Right hindlimb (tissue), 1 donor: ENCODE measurements around the gene KDELR3.

Experiments
- DNase-seq: peaks from one replicate; pipeline ENCODE4 v3.0.0-alpha.2; 2018

KDELR3 gene

DNA sequence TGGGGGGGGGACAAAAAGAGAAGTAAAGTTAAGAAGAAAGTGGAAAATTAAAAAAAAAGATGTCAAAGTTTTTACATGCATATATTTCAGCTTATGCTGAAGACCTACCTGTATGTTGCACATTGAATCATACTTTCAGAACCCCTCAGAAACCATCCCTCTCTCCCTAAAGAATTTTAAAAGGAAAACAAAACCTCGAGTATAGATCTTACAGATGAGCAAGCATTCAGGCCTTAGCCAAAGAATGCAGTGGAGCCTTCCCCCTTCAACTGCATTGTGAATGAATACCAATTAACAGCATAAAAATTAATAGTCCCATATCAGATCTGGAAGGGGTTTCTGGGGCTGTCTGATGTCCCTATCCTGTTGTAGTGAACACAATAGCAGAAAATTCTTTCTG lies 16.3 kb downstream of the KDELR3 start:
- DNase-seq, result no peak

GRCh38 chr22:38485783-38486182 lies 17.9 kb downstream of the KDELR3 start:
- DNase-seq, result no peak

- no peak for DNase-seq
Observed at GRCh38 chr22:38487946-38488345, 20.1 kb downstream of the KDELR3 start.

- no peak for DNase-seq
Observed at GRCh38 chr22:38489142-38489541, 21.2 kb downstream of the KDELR3 start.

DNA sequence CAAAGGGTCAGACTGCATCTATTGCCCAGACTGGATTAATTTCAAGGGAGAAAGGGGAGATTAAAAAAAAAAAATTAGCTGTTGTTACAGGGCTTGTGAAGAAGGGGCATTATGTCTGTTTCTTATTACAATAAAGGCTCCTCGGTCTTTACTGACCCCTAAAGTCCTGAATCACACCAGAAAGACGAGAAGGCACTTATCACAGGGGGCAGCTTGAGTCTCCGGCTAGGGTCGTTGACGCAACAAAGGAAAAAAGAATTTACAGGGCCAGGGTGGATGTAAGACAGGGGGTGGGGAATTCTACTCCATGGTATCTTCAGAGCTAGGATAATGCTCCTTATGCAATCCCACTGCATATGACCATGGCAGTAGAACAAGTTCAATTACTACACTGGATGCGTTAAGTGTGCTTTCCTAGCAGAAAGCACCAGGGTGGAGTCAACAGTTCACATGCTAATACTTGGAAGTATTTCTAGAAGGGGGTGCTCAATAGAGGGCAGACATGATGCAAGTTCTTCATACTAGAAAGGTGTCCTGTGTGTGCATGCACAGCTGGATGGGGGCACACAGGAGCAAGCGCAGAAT lies 21.8 kb downstream of the KDELR3 start:
- DNase-seq, result no peak

DNA sequence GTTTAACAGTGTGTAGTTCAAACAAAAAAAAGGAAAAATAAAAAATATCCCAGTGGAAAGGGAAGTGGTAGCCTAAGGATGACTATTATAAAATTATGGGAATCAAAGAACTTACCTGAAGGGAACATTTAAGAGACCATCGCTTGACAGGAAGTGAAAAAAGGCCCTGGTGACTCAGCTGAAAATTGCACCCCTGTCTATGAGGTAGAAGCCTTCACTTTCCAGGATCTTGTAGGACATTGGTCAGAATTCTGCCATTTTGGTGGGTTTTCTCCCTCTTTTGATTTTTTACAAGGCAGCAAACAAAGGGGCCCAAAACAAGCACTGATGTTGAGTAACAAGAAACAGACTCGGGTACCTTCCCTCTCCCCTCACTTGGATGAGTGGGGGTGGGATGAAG lies 22.6 kb downstream of the KDELR3 start:
- DNase-seq, result no peak

DNA sequence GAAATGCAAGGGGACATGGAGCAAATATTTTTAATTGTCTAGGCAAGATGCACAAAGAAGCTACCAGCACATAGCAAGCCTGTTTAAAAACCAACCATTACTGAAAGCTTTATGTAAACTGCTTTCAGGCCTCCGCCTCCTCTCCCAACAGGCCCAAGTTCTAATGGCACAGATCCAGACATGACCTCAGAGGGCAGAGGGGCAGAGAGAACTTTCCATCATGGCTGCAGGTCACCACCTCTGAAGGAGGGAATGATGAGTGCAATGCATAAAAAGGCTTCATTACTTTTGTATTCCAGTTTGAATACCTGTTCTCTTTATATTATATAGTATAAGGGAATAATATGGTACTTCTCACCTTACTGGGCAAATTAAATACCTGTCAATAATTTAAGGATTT lies 23.0 kb downstream of the KDELR3 start:
- DNase-seq, result no peak

DNA sequence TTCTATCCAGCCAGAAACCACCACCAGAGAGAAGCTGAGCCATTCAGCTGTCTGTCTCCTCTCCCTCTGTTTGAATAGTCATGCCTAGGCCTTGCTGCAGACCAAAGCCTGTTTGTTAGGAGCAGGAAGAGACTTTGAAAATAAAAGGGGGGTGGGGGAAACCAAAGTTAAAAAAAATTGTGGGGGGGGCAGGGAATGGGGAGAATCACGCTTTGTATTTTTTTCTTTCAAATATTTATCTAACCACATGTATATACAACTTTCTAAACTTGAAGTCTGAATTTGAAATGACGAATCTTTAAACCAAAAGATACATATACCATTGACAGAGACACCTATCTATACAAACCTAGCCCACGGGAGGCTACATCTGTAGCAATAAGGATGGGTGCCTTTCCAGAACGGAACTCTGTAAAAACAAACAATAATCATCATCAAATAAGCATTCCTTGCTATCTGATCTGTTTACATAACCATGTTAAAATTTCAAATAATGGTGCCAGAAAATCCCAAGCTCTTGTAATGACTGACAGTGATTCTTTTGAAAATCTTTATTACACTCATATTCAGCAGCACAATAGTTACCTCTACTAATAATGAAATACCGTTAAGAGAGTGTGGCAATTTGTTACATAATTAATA lies 23.9 kb downstream of the KDELR3 start:
- no peak for DNase-seq

- DNase-seq, result no peak
Observed at GRCh38 chr22:38494498-38494897, 26.6 kb downstream of the KDELR3 start.

DNA sequence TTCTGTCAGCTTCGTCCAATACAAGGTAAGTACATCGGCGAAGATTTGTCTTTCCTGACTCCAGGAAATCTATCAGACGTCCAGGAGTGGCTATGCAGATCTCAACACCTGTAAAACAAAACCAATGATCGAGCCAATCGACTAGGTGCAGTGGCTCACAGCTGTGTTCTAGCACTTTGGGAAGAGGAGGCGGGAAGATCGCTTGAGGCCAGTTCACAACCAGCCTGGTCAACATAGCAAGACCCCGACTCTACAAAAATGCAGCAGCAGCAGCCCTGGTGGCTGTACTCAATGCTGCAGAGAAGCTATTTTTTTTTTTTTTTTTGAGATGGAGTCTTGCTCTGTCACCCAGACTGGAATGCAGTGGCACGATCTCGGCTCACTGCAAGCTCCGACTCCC lies 27.0 kb downstream of the KDELR3 start:
- DNase-seq, result no peak

DNA sequence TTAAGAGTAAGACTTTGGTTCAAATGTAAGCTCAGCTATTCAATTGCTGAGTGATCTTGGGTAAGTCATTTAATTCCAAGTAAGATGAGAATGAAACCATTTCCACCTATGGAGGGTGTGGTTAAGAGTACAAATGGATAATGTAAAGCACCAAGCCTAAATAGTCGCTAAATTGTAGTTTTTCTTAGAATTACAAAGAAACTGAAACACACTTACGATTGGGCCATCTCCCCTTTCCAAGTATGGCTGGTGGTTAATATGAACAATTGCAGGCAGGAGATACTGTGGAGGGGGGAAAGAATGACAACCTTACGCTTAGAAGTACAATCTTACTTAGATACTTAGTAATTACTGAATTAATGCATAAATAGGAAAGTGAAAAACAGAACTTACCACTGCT lies 30.0 kb downstream of the KDELR3 start:
- no peak for DNase-seq

DNA sequence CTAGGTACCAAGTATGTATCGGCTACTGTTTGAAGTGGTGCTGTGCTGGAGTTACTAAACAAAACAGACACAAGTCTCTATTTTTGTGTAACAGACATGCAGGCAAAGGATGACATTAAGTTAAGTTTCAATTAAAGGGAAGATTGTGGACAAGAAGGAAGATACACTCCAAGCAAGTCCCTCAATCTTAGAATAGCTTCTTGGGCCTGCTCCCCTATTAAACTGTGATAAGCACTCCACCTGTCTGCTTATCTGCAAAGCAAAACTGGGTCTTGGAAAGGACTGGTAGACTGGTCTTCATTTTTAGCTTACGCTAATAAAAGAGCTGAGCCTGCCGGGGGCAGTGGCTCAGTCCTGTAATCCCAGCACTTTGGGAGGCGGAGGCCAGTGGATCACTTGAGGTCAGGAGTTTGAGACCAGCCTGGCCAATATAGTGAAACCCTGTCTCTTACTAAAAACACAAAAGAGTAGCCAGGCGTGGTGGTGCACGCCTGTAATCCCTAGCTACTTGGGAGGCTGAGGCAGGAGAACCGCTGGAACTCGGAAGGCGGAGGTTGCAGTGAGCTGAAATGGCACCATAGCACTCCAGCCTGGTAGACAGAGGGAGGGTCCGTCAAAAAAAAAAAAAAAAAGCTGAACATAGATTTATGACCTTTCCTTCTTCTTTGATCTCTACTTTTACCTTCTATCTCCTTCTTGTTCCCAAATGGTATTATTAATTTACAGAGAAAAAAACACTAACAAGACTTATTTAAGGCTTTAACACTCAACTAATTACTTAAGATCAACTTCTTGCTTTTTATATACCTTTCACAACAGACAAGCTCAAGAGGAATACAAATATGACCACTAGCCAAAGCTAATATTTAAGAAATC lies 34.1 kb downstream of the KDELR3 start:
- no peak for DNase-seq

DNA sequence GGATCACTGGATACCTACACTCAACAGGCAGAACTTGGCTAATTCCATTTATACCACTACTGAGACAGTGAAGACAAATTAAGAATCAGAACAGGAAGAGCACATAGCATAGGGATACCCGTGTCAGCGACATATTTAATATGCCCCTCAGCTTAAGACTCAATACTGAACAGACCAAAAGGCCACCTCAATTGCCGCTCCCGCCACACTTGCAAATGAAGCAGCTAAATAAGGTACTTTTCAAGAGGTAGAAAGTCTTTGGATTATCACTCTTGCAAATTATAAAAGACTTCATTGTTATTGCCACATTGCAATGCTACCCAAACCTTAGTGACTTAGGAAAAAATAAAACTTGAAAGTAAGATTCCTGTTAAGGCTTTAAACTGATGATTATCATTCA lies 35.1 kb downstream of the KDELR3 start:
- DNase-seq, result no peak

DNA sequence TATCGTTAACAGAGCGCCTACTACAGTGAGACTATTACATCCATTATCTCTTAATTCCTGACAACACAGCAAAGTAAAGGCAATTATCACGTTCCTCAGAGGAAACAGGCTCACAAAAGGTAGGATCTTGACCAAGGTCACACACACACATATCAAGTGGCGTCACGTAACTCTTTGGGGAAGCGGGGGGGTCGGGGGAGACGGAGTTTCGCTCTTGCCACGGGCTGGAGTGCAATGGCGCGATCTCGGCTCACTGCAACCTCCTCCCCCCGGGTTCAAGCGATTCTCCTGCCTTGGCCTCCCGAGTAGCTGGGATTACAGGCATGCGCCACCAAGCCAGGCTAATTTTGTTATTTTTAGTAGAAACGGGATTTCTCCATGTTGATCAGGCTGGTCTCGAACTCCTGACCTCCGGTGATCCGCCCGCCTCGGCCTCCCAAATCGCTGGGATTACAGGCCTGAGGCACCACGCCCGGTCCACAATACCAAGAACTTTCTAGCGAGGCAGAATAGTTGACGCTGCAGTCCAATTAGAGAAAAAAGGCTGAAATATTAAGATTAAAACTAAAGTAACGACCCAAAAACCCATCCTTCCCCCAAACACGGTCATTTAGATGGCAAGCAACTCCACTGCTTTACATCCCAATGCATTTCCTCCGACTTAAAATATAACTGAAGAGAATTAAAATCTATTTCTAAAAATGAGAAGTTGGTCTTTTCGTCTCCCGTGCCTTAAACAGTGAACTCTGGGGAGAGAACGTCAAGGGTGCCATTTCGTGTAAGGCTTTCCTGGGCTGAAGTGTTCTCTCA lies 37.0 kb downstream of the KDELR3 start:
- peak; percentile 46 for DNase-seq

- DNase-seq, result peak; percentile 83
Observed at GRCh38 chr22:38505541-38506117, 37.7 kb downstream of the KDELR3 start.

DNA sequence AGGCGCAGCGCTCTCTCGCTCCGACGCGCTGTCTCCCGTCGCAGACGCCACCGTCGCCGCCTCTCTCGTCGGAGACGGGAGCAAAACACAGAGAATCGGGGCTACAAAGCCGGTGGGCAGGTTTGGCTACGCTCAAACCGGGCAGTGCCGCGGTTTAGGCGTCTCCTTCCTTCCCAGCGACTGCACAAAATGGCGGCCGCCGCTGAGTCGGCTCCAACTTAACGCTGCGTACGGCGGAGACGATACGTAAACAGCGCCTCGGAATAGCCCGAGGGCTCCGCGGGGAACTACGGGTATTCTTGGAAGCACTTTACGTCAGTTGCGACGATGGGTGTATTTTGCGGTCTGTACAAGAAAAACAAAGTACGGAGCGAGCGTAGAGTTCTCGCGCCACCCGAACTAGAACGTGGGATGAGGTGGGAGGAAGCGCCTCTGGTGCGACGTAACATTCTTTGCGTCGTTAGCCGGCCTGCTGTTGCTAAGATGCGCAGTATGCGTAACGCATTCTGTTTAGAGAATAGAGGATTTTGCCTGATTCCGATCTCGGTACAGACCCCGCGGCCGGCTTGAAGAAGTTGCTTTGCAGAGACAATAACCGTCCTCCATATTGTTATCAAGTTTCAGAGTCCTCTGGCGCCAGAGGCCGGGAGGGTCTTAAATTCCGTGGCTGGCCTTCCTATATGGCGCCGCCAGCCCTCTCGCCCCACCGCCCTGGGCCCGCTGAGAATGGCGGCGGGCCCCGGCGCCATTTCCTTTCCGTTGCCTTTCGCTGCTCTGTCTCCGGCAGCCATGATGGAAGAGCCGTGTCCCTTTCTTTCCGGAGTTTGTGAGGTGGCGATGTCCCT lies 38.4 kb downstream of the KDELR3 start, which contains the start of gene DDX17:
DDX17 (minus strand) TSS at position 194 of the 845 bp plus-strand sequence.
- peak; percentile 97 for DNase-seq

- no peak for DNase-seq
Observed at GRCh38 chr22:38510416-38510970, 42.6 kb downstream of the KDELR3 start.

- no peak for DNase-seq
Observed at GRCh38 chr22:38513063-38513462, 45.2 kb downstream of the KDELR3 start.

DNA sequence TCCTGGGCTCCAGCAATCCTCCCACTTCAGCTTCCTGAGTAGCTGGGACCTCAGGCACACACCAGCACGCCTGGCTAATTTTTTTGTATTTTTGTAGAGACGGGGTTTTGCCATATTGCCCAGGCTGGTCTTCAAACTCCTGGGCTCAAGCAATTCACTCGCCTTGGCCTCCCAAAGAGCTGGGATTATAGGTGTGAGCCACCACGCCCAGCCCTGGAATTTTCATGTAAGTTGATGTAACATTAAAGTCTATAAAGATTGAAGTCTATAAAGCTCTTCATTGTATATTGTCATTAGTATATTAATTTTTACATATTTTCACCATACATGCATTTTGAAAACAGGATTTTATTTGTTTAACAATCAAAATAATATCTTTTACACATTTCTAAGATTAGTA lies 50.7 kb downstream of the KDELR3 start:
- no peak for DNase-seq

DNA sequence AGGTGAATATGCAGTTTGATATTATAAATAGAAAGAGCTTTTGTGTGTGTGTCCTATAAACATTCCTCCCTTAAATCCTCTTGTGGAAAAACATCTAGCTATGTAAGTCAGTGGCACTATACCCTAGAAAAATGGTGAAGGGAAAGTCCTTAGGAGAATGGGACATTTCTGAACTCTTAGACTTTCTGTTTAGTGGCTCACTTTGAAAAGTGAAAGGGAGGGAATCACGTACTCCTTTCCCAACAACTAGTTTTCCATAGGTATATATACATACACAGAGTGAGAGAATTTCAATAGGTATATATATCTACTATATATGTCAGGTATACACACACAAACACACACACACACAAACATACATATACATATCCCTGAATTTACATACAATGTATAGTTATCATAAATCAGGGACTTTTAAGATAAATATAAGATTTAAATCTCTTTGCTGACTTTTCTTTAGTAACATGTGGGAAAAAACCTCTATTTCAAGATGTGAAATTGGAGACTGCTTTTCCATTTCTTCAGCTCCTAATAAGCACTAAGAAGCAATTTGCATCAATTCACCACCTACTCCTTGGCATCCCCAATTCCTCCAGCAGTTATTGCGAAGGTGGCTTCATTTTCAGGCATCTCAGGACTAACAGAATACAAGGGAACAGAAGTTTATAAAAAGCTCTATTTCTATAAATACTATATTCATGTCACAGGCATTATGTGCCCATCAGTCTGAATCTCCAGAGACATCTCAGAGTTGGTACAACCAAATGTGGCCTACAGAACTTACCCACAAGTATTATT lies 51.8 kb downstream of the KDELR3 start:
- DNase-seq, result no peak

DNA sequence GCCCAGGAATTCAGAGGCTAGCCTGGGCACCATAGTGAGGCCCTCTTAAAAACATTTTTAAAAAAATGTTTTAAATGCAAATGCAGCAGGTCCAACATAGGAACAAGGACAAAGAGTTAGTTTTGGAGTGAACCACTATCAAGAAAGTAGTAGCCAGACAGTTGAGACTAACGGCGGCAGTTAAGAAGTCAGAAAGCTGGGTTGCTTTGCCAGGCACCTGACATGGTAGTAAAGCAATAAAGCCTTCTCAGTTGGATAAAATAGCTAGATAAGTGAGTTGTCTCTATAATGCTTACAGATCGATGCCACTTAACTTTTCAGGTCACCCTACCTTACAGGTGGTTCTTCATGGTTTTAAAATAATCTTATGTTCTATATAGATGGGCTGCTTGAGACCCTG lies 55.1 kb downstream of the KDELR3 start:
- DNase-seq, result no peak
